Measurements from ENCODE around the gene KSR2. TPM values are rescaled to one million over a fixed set of nuclear protein-coding genes. Genes with fewer than 3 reads are reported as not detected.

Gene KSR2
- total and polyA plus RNA-seq, 2 of the 4 experiments (the other 2 are of a cell fraction) = not detected

DNA sequence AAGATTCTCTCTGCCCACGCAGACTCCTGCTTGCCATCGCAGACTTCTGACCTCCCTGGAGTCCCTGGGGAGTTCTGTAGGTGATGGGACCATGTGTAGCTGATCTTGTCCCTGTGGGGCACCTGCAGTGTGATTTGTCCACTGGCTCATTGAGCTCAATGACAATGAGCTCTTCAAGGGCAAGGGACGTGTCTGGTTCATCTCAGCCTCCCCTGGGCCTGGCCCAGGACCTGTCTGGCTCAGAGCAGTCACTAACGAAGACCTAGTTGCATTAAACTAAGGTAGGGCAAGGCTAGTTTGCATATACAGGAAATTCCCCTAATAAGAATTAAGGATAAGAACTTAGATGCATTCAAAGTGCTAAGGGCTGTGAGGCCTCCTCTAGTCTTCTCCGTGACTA, 361.8 kb downstream of the KSR2 start:
- in situ Hi-C loops (cut with MboI; ENCODE audit: low sequenced_read_pairs) = no loop called here
- no peak overlapping the region for H3K9ac ChIP-seq (ENCODE audit: low read depth, low read length)
- H3K9me1 ChIP-seq (ENCODE audit: insufficient read depth, low read length) = no peaks in the 10 kb centered on the region
- no peak overlapping the region for H3K4ac ChIP-seq (ENCODE audit: low read depth, low read length)
- ChIA-PET CTCF (no interaction called here), POLR2A (ENCODE audit: unreplicated experiment) (no interaction called here)
- no peak overlapping the region for H3K18ac ChIP-seq (ENCODE audit: low read depth, low read length)
- DNase-seq (no peak), ATAC-seq (ENCODE audit: low read depth) (no peak)
- H3K14ac ChIP-seq (replicated peaks; ENCODE audit: low read depth, low read length) = no peak overlapping the region
- H3K27ac ChIP-seq (ENCODE audit: insufficient read depth, low read length) = no peak overlapping the region
- no peak overlapping the region for H4K5ac ChIP-seq (ENCODE audit: low read depth, low read length)
- no peak overlapping the region for H4K91ac ChIP-seq (ENCODE audit: insufficient read depth, low read depth, low read length)
- H3K56ac ChIP-seq (ENCODE audit: extremely low read depth, insufficient read depth, low read length) = no peak overlapping the region
- no peaks in the 10 kb centered on the region for H3K36me3 ChIP-seq (ENCODE audit: control insufficient read depth, insufficient read depth, low read length)
- no peak overlapping the region for H3K23ac ChIP-seq (ENCODE audit: low read depth, low read length)
- WGBS, 2 experiments (ENCODE audit: extremely low coverage in 2 of 2, insufficient read length in 1 of 2) = no CpG with 5 or more reads among the region's 5 CpGs
- no peak overlapping the region for H3K4me2 ChIP-seq (ENCODE audit: low read depth, low read length)
- no peak overlapping the region for H2BK120ac ChIP-seq (ENCODE audit: low read depth, low read length)
- H2AK5ac ChIP-seq (ENCODE audit: low read depth, low read length) = no peak overlapping the region
- intact Hi-C loops (cut with micrococcal nuclease) = no loop called here
- TF ChIP-seq MAFK (IDR thresholded peaks at IDR 0.05; ENCODE audit: low read depth, low read length) (no peak), NFE2L2 (IDR thresholded peaks at IDR 0.05; ENCODE audit: low read depth, low read length) (no peak), POLR2A (IDR thresholded peaks at IDR 0.05; ENCODE audit: low read depth, low read length) (no peak), CEBPB (IDR thresholded peaks at IDR 0.05; ENCODE audit: low read depth, low read length) (no peak), BHLHE40 (IDR thresholded peaks at IDR 0.05; ENCODE audit: low read depth, low read length) (no peak), MAZ (IDR thresholded peaks at IDR 0.05; ENCODE audit: borderline replicate concordance, low read depth, low read length) (no peak), MXI1 (IDR thresholded peaks at IDR 0.05; ENCODE audit: borderline replicate concordance, low read depth, low read length) (no peak), RCOR1 (IDR thresholded peaks at IDR 0.05; ENCODE audit: insufficient replicate concordance, low read length) (no peak)
- no peak overlapping the region for H2AK9ac ChIP-seq (replicated peaks; ENCODE audit: low read depth, low read length, poor library complexity)
- H3K79me1 ChIP-seq (ENCODE audit: low read depth in 1 of 2, low read length in 2 of 2) = no peaks in the 10 kb centered on the region
- no peaks in the 10 kb centered on the region for H3K27me3 ChIP-seq (ENCODE audit: control insufficient read depth, insufficient read depth, low read length)
- H3K4me1 ChIP-seq (ENCODE audit: control insufficient read depth, insufficient read depth, low read length) = no peaks in the 10 kb centered on the region
- no peak overlapping the region for H2AFZ ChIP-seq (replicated peaks; ENCODE audit: low read length, poor library complexity)
- H2BK5ac ChIP-seq (ENCODE audit: low read depth, low read length, poor library complexity, severe bottlenecking) = no peak overlapping the region
- no peaks in the 10 kb centered on the region for H4K20me1 ChIP-seq (ENCODE audit: insufficient read depth, low read length)
- H4K8ac ChIP-seq (ENCODE audit: low read depth in 2 of 2, low read length in 2 of 2) = no peak overlapping the region
- no peak overlapping the region for H2BK20ac ChIP-seq (ENCODE audit: low read depth, low read length)
- no TSS peak for BruUV-seq (replicated peaks)
- peaks cover 27% of the 10 kb centered on the region for H3K9me3 ChIP-seq (ENCODE audit: control insufficient read depth, insufficient read depth, low read length)
- dilution Hi-C loops (cut with HindIII; ENCODE audit: low sequenced_read_pairs, unreplicated experiment) = no loop called here
- H3K4me3 ChIP-seq (ENCODE audit: insufficient read depth, low read depth, low read length) = no peak overlapping the region
- H2BK15ac ChIP-seq (ENCODE audit: low read depth, low read length) = no peak overlapping the region

Data from IMR-90 (cell line).